HG03139 (cell line): ENCODE measurements around the gene DPY19L2.
"Not testable (repeated sequence)": the region's sequence is repeated elsewhere in the genome, so short reads cannot be mapped to it uniquely, and the experiment has no call there.

Experiments used
- ATAC-seq: cut with Tn5 transposase; IDR thresholded peaks from one replicate; pipeline ENCODE4 v1.9.1; 2021; ENCODE audit not compliant: unreplicated experiment

Gene DPY19L2

GRCh38 chr12:63663005-63663404 is 5.3 kb downstream of the DPY19L2 start:
- ATAC-seq, result not testable (repeated sequence)

DNA sequence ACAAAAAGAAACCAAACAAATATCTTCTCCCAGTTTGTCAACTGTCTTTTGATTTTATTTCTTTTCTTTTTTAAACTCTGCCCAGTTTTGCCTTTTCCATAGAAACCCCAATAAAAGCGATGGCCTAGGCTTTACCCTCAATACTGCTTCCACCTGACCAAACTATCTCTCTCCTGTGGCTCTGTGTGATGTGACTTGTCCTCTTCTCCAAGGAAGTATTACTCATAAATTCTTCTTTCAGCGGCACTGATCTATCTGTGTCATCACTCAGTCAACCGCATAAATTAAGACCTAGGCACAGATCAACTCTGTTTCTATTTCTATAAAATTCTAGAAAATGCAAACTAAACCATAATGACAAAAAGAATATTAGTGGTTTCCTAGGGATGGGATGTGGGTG is 9.8 kb downstream of the DPY19L2 start:
- ATAC-seq, result not testable (repeated sequence)

GRCh38 chr12:63656407-63656806 is 11.9 kb downstream of the DPY19L2 start:
- ATAC-seq, result not testable (repeated sequence)

DNA sequence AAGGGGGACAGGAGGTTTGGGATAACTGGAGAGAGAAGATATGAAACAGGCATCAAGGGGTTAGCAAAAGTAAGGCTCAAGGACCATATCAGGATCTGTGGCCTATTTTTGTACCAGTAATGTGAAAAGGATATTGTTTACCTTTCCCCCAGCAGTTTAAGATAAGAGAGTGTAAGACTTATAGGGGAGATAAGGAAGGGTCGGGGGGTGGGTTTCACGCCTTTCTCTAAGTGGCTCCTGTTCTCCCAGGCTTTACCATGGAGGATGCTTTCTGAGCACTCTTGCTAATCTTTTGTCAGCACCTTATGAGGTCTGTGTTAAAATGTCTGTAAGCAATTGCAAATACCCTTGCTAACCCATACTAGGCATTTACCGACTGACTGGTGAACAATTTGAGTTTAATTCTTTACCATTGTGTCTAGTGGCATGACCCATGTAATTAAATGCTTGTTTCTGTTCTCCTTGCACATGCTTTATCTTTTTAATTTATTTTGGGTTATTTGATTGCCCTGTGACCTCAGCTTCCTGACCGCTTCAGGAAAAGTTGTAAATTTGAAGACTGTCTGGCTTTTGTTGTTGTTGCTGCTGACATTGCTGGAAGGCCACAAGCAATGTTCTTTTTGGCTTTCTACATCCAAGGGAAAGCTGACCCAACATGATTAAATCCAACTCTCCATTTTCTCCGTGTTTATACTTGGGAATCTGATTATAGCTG is 12.6 kb downstream of the DPY19L2 start:
- not testable (repeated sequence) for ATAC-seq

- ATAC-seq, result not testable (repeated sequence)
These were observed 13.8 kb downstream of the DPY19L2 start for GRCh38 chr12:63654481-63654880.

DNA sequence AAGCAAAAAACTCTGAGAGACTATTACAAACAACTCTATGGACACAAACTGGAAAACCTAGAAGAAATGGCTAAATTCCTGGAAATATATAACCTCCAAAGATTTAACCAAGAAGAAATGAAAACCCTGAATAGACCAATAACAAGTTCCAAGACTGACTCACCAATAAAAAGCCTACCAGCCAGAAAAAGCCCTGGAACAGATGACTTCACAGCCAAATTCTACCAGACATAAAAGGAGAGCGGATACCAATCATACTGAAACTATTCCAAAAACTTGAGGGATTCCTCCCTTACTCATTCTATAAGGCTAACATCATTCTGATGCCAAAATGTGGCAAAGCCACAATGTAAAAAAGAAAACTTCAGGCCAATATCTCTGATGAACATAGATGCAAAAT is 18.8 kb downstream of the DPY19L2 start:
- ATAC-seq, result not testable (repeated sequence)

GRCh38 chr12:63643381-63644140 is 24.7 kb downstream of the DPY19L2 start:
- not testable (repeated sequence) for ATAC-seq

DNA sequence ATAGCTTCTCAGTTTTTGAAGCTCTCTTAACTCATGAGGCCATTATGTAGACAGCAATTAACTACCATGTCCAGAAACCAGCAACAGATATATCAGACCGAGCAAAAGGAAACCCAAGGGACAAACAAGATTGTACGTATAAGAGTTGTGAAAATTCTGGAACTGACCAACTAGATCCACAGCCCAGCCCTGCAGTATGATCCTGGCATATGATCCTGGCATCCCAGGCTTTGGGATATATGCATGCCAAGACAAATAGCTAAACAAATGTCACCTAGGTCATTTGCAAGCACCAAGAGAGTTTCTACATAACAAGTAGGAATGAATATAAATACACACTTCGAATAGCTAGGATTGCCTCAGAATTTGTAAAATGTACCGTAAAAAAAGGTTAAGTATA is 44.0 kb downstream of the DPY19L2 start:
- ATAC-seq, result not testable (repeated sequence)

DNA sequence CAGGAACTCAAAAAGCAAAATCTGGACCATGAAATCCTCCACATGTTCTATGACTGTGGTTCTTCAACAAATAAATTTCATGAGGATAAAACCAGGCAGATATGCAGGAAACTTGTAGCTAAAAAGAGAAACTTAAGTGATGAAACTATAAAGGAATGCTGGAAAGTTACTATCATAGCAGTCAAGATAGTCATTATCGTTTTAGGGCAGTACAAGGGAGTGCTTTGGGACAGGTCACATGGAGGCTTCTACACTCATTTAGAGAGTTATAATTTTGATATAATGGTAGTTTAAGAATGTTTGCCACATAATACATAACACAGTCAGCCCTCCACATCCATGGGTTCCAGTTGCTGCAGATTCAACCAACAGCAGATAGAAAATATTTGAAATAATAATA is 52.7 kb downstream of the DPY19L2 start:
- not testable (repeated sequence) for ATAC-seq

- not testable (repeated sequence) for ATAC-seq
These were observed 57.0 kb downstream of the DPY19L2 start for GRCh38 chr12:63611285-63611684.

- not testable (repeated sequence) for ATAC-seq
These were observed 59.0 kb downstream of the DPY19L2 start for GRCh38 chr12:63609281-63609680.

DNA sequence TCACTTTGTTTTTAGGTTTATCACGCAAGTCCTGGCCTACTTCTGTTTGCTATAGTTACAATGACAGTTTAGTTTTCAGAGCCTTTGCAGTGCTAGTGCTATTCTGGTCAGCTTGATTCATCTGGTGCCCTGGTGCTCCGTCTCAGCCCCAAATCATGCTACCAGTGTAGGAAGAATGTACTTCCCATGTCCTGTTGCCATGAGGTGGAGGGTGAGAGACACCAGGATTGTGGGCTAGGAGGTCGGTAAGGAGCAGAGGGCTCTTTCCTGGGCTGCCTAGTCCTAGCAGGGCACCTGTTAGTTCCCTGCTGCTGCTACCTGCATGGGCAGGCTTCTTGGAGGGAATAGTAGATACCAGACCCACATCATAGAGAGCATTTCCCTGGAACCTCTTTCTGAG is 63.3 kb downstream of the DPY19L2 start:
- not testable (repeated sequence) for ATAC-seq

GRCh38 chr12:63594828-63595227 is 73.5 kb downstream of the DPY19L2 start:
- ATAC-seq, result not testable (repeated sequence)

GRCh38 chr12:63584426-63584825 is 83.9 kb downstream of the DPY19L2 start:
- not testable (repeated sequence) for ATAC-seq

DNA sequence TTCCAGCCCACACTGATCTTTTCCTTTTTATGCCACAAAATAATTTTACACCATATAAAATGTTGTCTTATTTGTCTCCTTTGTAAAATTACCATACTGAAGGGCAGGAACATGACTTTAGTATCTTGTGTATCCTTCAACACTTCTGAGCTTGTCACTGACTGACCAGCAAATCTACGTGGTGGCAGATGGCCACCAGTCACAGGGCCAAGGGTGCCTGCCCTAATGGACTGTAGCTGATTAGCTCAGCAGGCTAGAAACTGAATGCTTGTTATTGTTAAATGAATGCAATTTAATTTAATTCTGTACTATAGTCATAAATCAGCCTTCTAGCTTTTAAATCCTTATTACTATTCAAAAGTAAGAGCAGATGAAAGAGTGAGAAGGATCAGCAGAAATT is 85.0 kb downstream of the DPY19L2 start:
- not testable (repeated sequence) for ATAC-seq

- not testable (repeated sequence) for ATAC-seq
These were observed 90.7 kb downstream of the DPY19L2 start for GRCh38 chr12:63577631-63578030.

- not testable (repeated sequence) for ATAC-seq
These were observed 96.3 kb downstream of the DPY19L2 start for GRCh38 chr12:63572038-63572437.

DNA sequence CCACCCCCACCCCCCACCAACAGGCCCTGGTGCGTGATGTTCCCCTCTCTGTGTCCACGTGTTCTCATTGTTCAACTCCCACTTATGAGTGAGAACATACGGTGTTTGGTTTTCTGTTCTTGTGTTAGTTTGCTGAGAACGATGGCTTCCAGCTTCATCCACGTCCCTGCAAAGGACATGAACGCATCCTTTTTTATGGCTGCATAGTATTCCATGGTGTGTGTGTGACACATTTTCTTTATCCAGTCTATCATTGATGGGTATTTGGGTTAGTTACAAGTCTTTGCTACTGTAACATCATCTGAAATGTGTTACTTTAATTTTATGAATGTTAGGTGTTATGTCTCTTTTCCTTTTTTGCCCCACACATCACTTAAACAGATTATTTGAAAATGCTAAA is 109.8 kb downstream of the DPY19L2 start:
- not testable (repeated sequence) for ATAC-seq

GRCh38 chr12:63551397-63551796 is 116.9 kb downstream of the DPY19L2 start:
- not testable (repeated sequence) for ATAC-seq

- not testable (repeated sequence) for ATAC-seq
These were observed 119.3 kb downstream of the DPY19L2 start for GRCh38 chr12:63549034-63549433.

DNA sequence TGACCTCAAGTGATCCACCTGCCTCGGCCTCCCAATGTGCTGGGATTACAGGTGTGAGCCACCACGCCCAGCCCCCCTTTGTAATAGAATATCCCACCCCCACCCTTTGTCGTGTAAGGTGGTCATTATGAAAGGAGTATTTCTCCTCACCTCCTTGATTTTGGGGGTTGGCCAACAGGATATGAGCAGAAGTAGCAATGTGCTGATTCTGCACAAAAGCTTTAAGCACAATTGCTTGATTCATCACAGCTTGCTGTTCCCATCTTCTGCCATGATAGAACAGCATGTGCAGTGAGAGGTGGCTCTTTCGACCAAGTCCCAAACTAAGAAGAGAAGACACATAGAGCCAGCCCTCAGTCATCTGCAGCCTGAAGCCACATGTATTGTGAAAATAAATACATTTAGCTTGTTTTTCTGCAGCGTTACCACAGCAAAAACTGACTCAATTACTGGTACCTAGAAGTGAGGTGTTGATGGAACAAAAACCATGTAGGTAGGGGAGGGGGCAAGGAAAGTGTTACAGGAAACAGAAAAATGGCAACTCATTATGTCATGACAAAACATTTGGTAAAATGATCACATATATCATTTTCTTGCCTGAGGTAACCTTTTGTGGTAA is 122.9 kb downstream of the DPY19L2 start:
- not testable (repeated sequence) for ATAC-seq

- not testable (repeated sequence) for ATAC-seq
These were observed 129.6 kb downstream of the DPY19L2 start for GRCh38 chr12:63538656-63539055.
